Fibroblast of lung (primary cell): ENCODE results near the gene VWCE. TPM values are rescaled to one million over a fixed set of nuclear protein-coding genes. Genes with fewer than 3 reads are reported as not detected.

Experiments
- DNase-seq, 2 donors: peaks; one replicate each; pipeline versions ENCODE4 v3.0.0 to v3.0.0-alpha.2; 2010; ENCODE audit warnings: low read depth in 2 of 2
- H2AFZ ChIP-seq: 2 replicates; pipeline ENCODE4 v1.5.1; 2012; ENCODE audit warnings: low read length, control low read depth, inconsistent platforms
- H3K27ac ChIP-seq: 2 replicates; pipeline ENCODE4 v1.5.1; 2011; ENCODE audit warnings: low read length, control low read depth; ENCODE audit not compliant: insufficient read depth
- H3K27me3 ChIP-seq: 2 replicates; pipeline ENCODE4 v1.5.1; 2011; ENCODE audit warnings: mild to moderate bottlenecking, low read length; ENCODE audit not compliant: control insufficient read depth, insufficient read depth
- H3K36me3 ChIP-seq: 2 replicates; pipeline ENCODE4 v1.5.1; 2011; ENCODE audit warnings: low read length; ENCODE audit not compliant: control insufficient read depth, insufficient read depth
- H3K4me1 ChIP-seq: 2 replicates; pipeline ENCODE4 v1.5.1; 2011; ENCODE audit warnings: low read length; ENCODE audit not compliant: control insufficient read depth, insufficient read depth; ENCODE audit errors: extremely low read depth
- H3K4me2 ChIP-seq: 2 replicates; pipeline ENCODE4 v1.5.1; 2011; ENCODE audit warnings: low read length, control low read depth; ENCODE audit not compliant: insufficient read depth; ENCODE audit errors: extremely low read depth
- H3K4me3 ChIP-seq, 4 experiments: fragments of 200-600 bp in 1 of 4; sonication (generic) in 1 of 4; replicated peaks in 1 of 4; 2 replicates each; pipeline ENCODE4 v1.5.1; 2011 to 2016; ENCODE audit warnings: low read length in 4 of 4, low read depth in 3 of 4, mild to moderate bottlenecking in 3 of 4, control low read depth in 2 of 4, inconsistent platforms in 1 of 4, mixed read lengths in 1 of 4; ENCODE audit not compliant: insufficient read depth in 1 of 4; ENCODE audit errors: control extremely low read depth in 1 of 4
- H3K79me2 ChIP-seq: 2 replicates; pipeline ENCODE4 v1.5.1; 2012; ENCODE audit warnings: mild to moderate bottlenecking, low read length, inconsistent platforms; ENCODE audit not compliant: control insufficient read depth, insufficient read depth
- H3K9ac ChIP-seq: 2 replicates; pipeline ENCODE4 v1.5.1; 2011; ENCODE audit warnings: mild to moderate bottlenecking, low read length, control low read depth; ENCODE audit not compliant: insufficient read depth
- H3K9me3 ChIP-seq: 2 replicates; pipeline ENCODE4 v1.5.1; 2012; ENCODE audit warnings: low read depth, low read length; ENCODE audit not compliant: control insufficient read depth, insufficient read depth
- H4K20me1 ChIP-seq: 2 replicates; pipeline ENCODE4 v1.5.1; 2011; ENCODE audit warnings: low read length; ENCODE audit not compliant: control insufficient read depth, insufficient read depth; ENCODE audit errors: extremely low read depth
- EZH2 ChIP-seq: IDR thresholded peaks from 2 replicates; pipeline ENCODE4 v1.5.1; 2012; ENCODE audit warnings: low read length, control low read depth, mild to moderate bottlenecking; ENCODE audit errors: missing control alignments
- polyA plus RNA-seq, 2 donors: library from polyadenylated mRNA; depleted of rRNA in 1 of 2; stranded (reverse) in 1 of 2; unstranded in 1 of 2; fragments of >200 nt; gene quantifications; 2 replicates each; pipeline ENCODE4 v1.2.1, GENCODE V29; 2011 to 2012; ENCODE audit warnings: missing spikeins in 1 of 2
- total RNA-seq: library from RNA; depleted of rRNA; stranded (reverse); fragments of >200 nt; gene quantifications from 2 replicates; pipeline ENCODE4 v1.2.1, GENCODE V29; 2014
- TF ChIP-seq, protein P1 (sequence below), 2 donors: IDR thresholded peaks in 1 of 2; conservative IDR thresholded peaks in 1 of 2; 1 replicate in 1 of 2; 2 replicates in 1 of 2; pipeline ENCODE4 v1.5.1; 2011 to 2012; ENCODE audit warnings: low read length in 2 of 2, control low read depth in 1 of 2, inconsistent platforms in 1 of 2, low read depth in 1 of 2, mild to moderate bottlenecking in 1 of 2

Gene VWCE
- total and polyA plus RNA-seq, 2 donors (not counting 1 experiment from before 2014, with no cell fraction given), result 0.30 to 1.7 TPM

DNA sequence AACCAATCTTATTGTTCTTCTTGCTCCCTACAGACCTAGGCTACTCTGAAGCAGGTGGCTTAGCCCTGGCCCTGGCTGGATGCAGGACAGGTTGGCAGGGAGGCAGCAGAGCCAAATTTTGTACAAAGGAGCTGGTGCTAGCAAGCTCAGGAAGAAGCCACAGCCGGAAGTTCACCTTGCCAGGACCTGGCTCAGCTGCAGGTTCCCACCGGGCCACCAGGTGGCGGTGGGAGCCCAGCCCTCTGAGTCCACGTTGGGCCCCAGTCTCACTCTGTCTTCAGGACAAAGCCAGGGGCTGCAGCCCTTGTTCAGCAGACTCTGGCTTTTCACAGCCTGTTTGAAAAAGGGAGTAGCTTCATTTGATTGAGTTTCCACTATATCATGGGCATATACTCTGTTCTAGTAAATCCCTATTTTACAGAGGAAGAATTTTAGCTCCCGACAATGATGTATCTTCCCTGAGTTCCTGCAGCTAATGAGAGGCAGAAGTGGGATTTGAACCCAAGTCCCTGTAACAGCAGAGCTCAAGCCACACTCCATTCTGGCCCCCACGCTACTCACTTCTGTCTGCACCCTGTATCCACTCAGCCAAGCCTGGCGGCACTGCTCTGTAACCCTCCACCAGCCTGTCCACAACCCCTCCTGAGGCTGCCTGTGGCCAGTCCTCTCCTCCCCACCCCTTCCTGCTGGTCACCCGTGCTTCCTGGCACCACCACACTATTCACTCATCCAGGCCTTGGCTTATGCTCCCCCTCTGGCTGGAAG lies 41.2 kb upstream of the VWCE start:
- Histone ChIP-seq H3K4me3 (no peak overlapping the region), H3K27me3 (no peaks in the 10 kb centered on the region), H3K9ac (no peak overlapping the region), H3K4me2 (no peak overlapping the region), H3K4me1 (peaks cover 7% of the 10 kb centered on the region), H3K79me2 (peaks cover 16% of the 10 kb centered on the region), H3K36me3 (peaks cover 1% of the 10 kb centered on the region), H3K27ac (no peak overlapping the region), H4K20me1 (no peaks in the 10 kb centered on the region), H3K9me3 (no peaks in the 10 kb centered on the region), H2AFZ (peak overlapping the region; percentile 50)
- TF ChIP-seq EZH2, result no peak
- TF ChIP-seq, protein P1, sequence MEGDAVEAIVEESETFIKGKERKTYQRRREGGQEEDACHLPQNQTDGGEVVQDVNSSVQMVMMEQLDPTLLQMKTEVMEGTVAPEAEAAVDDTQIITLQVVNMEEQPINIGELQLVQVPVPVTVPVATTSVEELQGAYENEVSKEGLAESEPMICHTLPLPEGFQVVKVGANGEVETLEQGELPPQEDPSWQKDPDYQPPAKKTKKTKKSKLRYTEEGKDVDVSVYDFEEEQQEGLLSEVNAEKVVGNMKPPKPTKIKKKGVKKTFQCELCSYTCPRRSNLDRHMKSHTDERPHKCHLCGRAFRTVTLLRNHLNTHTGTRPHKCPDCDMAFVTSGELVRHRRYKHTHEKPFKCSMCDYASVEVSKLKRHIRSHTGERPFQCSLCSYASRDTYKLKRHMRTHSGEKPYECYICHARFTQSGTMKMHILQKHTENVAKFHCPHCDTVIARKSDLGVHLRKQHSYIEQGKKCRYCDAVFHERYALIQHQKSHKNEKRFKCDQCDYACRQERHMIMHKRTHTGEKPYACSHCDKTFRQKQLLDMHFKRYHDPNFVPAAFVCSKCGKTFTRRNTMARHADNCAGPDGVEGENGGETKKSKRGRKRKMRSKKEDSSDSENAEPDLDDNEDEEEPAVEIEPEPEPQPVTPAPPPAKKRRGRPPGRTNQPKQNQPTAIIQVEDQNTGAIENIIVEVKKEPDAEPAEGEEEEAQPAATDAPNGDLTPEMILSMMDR (conservative IDR thresholded peaks at IDR 0.05 in 1 of 2, IDR thresholded peaks at IDR 0.05 in 1 of 2; ENCODE audit: low read depth in 1 of 2, low read length in 2 of 2), result peak; percentile 96 to 98
- DNase-seq, result peak; percentile 65 to 68

DNA sequence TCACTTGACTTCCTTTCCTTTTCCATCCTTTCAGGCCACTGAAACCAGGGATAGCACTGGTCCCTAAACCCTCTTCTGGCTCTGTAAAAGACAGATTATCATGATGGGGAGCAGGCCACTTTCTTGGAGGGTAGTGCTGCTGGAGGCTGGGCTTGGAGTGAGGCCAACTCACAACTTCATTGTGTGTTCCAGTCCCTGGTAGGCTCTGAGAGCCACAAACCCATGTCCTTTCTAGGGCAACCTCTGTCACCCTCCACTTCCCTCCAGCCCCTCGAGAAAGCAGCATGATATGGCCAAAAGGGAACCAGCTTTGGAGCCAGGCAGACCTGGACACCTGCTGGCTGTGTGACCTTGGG lies 40.2 kb upstream of the VWCE start:
- H3K9me3 ChIP-seq, result no peaks in the 10 kb centered on the region
- H3K27me3 ChIP-seq, result no peaks in the 10 kb centered on the region
- H3K36me3 ChIP-seq, result peaks cover 1% of the 10 kb centered on the region
- H3K9ac ChIP-seq, result no peak overlapping the region
- H4K20me1 ChIP-seq, result no peaks in the 10 kb centered on the region
- no peak overlapping the region for H2AFZ ChIP-seq
- DNase-seq, result no peak
- peaks cover 26% of the 10 kb centered on the region for H3K79me2 ChIP-seq
- H3K4me3 ChIP-seq, result no peak overlapping the region
- H3K4me2 ChIP-seq, result no peak overlapping the region
- H3K4me1 ChIP-seq, result peaks cover 8% of the 10 kb centered on the region
- no peak overlapping the region for H3K27ac ChIP-seq
- no peak for TF ChIP-seq EZH2
- TF ChIP-seq, protein P1 (conservative IDR thresholded peaks at IDR 0.05 in 1 of 2, IDR thresholded peaks at IDR 0.05 in 1 of 2; ENCODE audit: low read depth in 1 of 2, low read length in 2 of 2), result no peak

DNA sequence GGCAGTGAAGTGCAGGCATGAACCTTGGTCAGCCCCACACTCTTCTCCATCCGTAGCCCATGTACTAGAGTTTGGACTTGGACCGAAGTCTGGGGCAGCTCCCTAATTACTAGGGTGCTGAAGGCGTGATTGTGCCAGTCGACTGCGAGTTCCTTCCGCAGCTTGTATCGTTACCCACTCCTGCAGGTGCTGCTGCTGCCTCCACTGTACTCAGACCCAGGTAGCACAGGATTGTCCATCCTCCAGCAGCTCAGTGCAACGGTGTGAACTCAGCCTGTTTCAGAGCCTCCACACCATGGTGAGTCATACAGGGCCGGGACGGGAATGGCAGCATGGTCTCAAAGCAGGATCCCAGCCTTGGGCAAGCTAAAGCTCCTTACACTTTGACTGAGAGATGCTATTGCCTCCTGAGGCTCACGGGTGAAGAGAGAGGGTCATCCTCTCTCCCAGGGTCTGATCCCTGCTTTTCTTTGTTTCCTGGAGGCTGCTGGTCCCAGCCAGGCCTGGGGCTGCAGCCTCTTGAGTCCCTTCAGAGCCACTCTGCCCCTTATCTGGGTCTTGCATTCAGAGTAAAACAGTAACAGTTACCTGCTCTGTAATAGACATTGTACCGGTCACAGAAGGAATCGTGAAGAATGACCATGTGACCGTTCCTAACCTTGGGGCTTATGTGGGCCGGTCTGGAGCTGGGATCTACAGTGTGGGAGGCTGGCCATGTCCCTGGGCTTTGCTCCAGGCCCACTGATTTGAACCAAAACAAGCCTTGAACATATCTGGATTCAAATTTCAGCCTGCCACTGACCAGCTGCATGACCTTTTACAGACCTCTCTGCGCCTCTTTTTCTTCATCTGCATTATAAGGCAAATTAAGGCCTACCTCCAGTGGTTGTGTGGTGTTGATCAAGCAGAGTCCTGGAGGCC lies 39.6 kb upstream of the VWCE start:
- H3K9ac ChIP-seq, result no peak overlapping the region

More for the DNA sequence above, 39.6 kb upstream of the VWCE start:
- Histone ChIP-seq H3K36me3 (peaks cover 1% of the 10 kb centered on the region), H4K20me1 (no peaks in the 10 kb centered on the region), H3K4me2 (no peak overlapping the region), H3K9me3 (no peaks in the 10 kb centered on the region), H3K4me3 (no peak overlapping the region), H3K27ac (no peak overlapping the region), H3K79me2 (peaks cover 32% of the 10 kb centered on the region), H3K27me3 (no peaks in the 10 kb centered on the region), H3K4me1 (peaks cover 8% of the 10 kb centered on the region), H2AFZ (no peak overlapping the region)
- TF ChIP-seq, protein P1 (conservative IDR thresholded peaks at IDR 0.05 in 1 of 2, IDR thresholded peaks at IDR 0.05 in 1 of 2; ENCODE audit: low read depth in 1 of 2, low read length in 2 of 2), result no peak
- DNase-seq, result peak; percentile 46 to 56
